Stimulated activated CD4-positive, alpha-beta T cell treated with anti-CD3 and anti-CD28 coated beads, TNF-alpha, amount 100 ng/mL, for 1 hour (primary cell): Measurements from ENCODE around the gene AOPEP.
"Not testable (repeated sequence)": the region's sequence is repeated elsewhere in the genome, so short reads cannot be mapped to it uniquely, and the experiment has no call there.

Experiments used
- DNase-seq, 3 donors: peaks; one replicate each; pipeline ENCODE4 v3.0.0-alpha.2; 2020; ENCODE audit warnings: low read depth in 3 of 3, low spot score in 1 of 3

Gene AOPEP

GRCh38 chr9:94812343-94812742, 85.8 kb downstream of the AOPEP start:
- DNase-seq = no peak

GRCh38 chr9:94813379-94813778, 86.9 kb downstream of the AOPEP start:
- no peak for DNase-seq

GRCh38 chr9:94817291-94818177, 91.0 kb downstream of the AOPEP start:
- DNase-seq = no peak

GRCh38 chr9:94818178-94818541, 91.7 kb downstream of the AOPEP start:
- DNase-seq = no peak

GRCh38 chr9:94819161-94819687, 92.7 kb downstream of the AOPEP start:
- DNase-seq = no peak

- no peak for DNase-seq
These were observed 94.8 kb downstream of the AOPEP start for GRCh38 chr9:94821098-94821887.

- DNase-seq = no peak
These were observed 95.8 kb downstream of the AOPEP start for GRCh38 chr9:94822273-94822672.

- no peak for DNase-seq
These were observed 97.2 kb downstream of the AOPEP start for GRCh38 chr9:94823710-94824109.

GRCh38 chr9:94824411-94824810, 97.9 kb downstream of the AOPEP start:
- no peak for DNase-seq

GRCh38 chr9:94824913-94825610, 98.6 kb downstream of the AOPEP start:
- DNase-seq = no peak

- no peak for DNase-seq
These were observed 99.1 kb downstream of the AOPEP start for GRCh38 chr9:94825611-94825958.

GRCh38 chr9:94826044-94826443, 99.5 kb downstream of the AOPEP start:
- DNase-seq = no peak

GRCh38 chr9:94826644-94827410, 100.3 kb downstream of the AOPEP start:
- no peak for DNase-seq

- DNase-seq = no peak
These were observed 101.2 kb downstream of the AOPEP start for GRCh38 chr9:94827584-94828304.

- no peak for DNase-seq
These were observed 103.0 kb downstream of the AOPEP start for GRCh38 chr9:94829380-94830070.

GRCh38 chr9:94830071-94830604, 103.6 kb downstream of the AOPEP start:
- DNase-seq = not testable (repeated sequence)

- no peak for DNase-seq
These were observed 107.3 kb downstream of the AOPEP start for GRCh38 chr9:94833802-94834201.

- DNase-seq = no peak
These were observed 110.9 kb downstream of the AOPEP start for GRCh38 chr9:94837404-94837803.

GRCh38 chr9:94839398-94839797, 112.9 kb downstream of the AOPEP start:
- no peak for DNase-seq
